Lower lobe of right lung (tissue), 2 donors: Measurements from ENCODE around the gene NDST1. TPM values are rescaled to one million over a fixed set of nuclear protein-coding genes. Genes with fewer than 3 reads are reported as not detected.
A peak's percentile ranks its signal among the peaks of the same experiment; 100 is the strongest.

Experiments
- ATAC-seq, 2 donors: fragments of 200-7000 bp; cut with Tn5 transposase; one replicate each; pipeline ENCODE4 v1.9.1; 2020 to 2022; ENCODE audit warnings: mild to moderate bottlenecking in 2 of 2, moderate library complexity in 2 of 2
- DNase-seq: peaks from one replicate; pipeline ENCODE4 v3.0.0-alpha.2; 2020
- H3K27ac ChIP-seq: fragments of 200-600 bp; one replicate; pipeline ENCODE4 v1.8.0; 2022
- H3K27me3 ChIP-seq: fragments of 200-600 bp; one replicate; pipeline ENCODE4 v1.8.0; 2022; ENCODE audit warnings: low read depth
- H3K36me3 ChIP-seq: fragments of 200-600 bp; one replicate; pipeline ENCODE4 v1.8.0; 2022; ENCODE audit warnings: mild to moderate bottlenecking
- H3K4me1 ChIP-seq: fragments of 200-600 bp; one replicate; pipeline ENCODE4 v1.8.0; 2022
- H3K4me3 ChIP-seq: fragments of 200-600 bp; one replicate; pipeline ENCODE4 v1.8.0; 2022; ENCODE audit warnings: mild to moderate bottlenecking
- H3K9me3 ChIP-seq: fragments of 200-600 bp; one replicate; pipeline ENCODE4 v1.8.0; 2022
- CTCF ChIP-seq: fragments of 200-600 bp; IDR thresholded peaks from one replicate; pipeline ENCODE4 v1.8.0; 2022; ENCODE audit warnings: antibody characterized with exemption, mild to moderate bottlenecking
- intact Hi-C: fragments of 100-400 bp; cut with DNase I; formaldehyde crosslinking; loops from one replicate; pipeline ENCODE4 v1.11.0; 2022
- total RNA-seq: library from RNA; stranded (reverse); fragmentation: NEBNext Ultra II Directional; extraction: Animal tissue kit (Norgen Biotek cat#: 25700); gene quantifications from one replicate; pipeline ENCODE4 v1.2.1, GENCODE V29; 2021
- donor health status: DM: no; HTN: yes; CAD: no; lungs with severe emphysema.

Gene NDST1
- total RNA-seq, 1 donor from 2014 or later, result 117 TPM

DNA sequence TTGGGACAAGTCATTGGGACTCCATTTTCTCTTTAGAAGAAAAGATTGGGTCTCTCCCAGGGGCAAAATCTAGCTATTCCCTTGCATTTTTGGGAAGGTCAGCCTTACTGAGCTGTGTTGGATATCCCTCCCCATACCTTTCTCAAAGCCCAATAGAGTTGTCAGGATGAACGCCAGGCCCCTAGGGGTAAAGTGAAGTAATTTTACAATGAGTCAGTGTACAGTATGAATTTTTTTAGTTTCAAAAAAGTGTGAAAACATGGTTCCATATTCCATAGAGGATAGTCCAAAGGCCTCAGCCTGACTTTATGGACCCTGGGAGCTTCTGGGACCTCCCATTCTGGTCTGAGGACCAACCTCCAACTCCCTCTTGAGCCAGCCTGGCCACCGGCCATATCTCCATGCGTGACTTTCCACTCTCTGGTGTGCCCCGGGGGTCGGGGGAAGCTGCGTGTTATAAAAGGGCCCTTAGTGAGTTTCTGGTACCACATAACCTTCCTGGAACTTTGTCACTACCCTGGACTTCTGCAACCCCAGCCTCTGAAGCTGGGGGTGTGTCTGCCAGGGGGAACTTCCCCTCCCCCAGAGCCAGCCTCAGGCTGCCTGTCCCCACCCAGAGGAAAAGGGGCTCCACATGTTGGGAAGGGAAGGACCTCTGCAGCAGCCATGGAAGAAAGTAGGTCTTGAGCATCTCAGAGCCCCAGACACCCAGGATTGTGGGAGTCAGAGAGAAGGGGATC, 80.1 kb downstream of the NDST1 start:
- DNase-seq (no peak), ATAC-seq (no peak)
- no peak for TF ChIP-seq CTCF
- no peaks in the 10 kb centered on the region for H3K36me3 ChIP-seq
- intact Hi-C loops, result no loop called here
- no peaks in the 10 kb centered on the region for H3K9me3 ChIP-seq
- H3K27ac ChIP-seq, result no peak overlapping the region
- H3K4me3 ChIP-seq, result no peak overlapping the region
- H3K27me3 ChIP-seq, result no peaks in the 10 kb centered on the region
- peaks cover 23% of the 10 kb centered on the region for H3K4me1 ChIP-seq

GRCh38 chr5:150588596-150588890, 80.6 kb downstream of the NDST1 start:
- no peaks in the 10 kb centered on the region for H3K9me3 ChIP-seq
- ATAC-seq (no peak), DNase-seq (no peak)
- intact Hi-C loops, result no loop called here
- no peak for TF ChIP-seq CTCF
- H3K27me3 ChIP-seq, result no peaks in the 10 kb centered on the region
- peaks cover 29% of the 10 kb centered on the region for H3K4me1 ChIP-seq
- no peak overlapping the region for H3K4me3 ChIP-seq
- no peak overlapping the region for H3K27ac ChIP-seq
- H3K36me3 ChIP-seq, result no peaks in the 10 kb centered on the region

DNA sequence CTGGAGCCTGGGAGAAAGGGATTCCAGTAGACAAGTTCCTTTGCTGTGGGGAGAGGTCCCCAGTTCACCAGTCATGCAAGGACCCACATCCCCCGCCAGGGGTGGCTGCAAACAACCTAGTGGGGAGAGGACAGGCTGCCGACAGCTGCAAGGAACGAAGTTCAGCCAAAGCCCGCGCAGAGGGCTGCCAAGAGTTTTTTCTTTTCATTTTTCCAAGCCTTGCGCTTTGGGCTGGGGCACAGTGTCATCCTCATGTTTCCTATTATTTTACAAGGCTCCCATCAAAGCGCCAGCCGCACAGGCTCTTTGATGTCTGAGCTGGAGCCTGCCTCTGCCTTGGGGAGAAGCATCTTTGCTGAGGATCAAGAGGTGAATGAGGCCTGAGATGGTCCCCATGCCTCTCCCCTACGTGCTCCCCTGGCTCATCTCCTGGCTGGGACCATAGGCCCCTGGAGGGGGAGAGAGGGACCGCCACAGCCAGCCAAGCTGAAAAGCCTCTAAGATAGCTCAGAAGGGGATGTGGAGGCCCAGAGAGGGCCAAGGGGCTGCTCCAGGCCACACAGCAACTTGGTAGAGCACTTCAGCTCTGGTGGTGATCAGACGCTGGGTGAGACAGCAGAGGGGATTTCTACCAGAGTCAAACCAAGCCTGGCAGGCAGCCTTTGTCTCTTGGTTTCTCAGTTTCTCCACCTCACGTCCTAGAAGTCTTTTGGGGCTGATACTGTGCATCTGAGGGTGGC, 82.1 kb downstream of the NDST1 start:
- H3K27ac ChIP-seq, result no peak overlapping the region
- TF ChIP-seq CTCF, result peak; percentile 60
- no peaks in the 10 kb centered on the region for H3K36me3 ChIP-seq
- no peak for DNase-seq
- peaks cover 44% of the 10 kb centered on the region for H3K4me1 ChIP-seq
- intact Hi-C loops, result no loop called here
- no peak overlapping the region for H3K4me3 ChIP-seq
- H3K9me3 ChIP-seq, result no peaks in the 10 kb centered on the region
- peak; percentile 67 to 68 for ATAC-seq
- no peaks in the 10 kb centered on the region for H3K27me3 ChIP-seq

- Histone ChIP-seq H3K4me3 (no peak overlapping the region), H3K27ac (peak overlapping the region; percentile 56), H3K36me3 (no peaks in the 10 kb centered on the region), H3K4me1 (peaks cover 55% of the 10 kb centered on the region), H3K9me3 (no peaks in the 10 kb centered on the region), H3K27me3 (no peaks in the 10 kb centered on the region)
- DNase-seq (no peak), ATAC-seq (no peak)
- TF ChIP-seq CTCF, result no peak
- intact Hi-C loops, result no loop called here
Observed at GRCh38 chr5:150590979-150591695, 83.2 kb downstream of the NDST1 start.

GRCh38 chr5:150593593-150593992, 85.7 kb downstream of the NDST1 start:
- intact Hi-C loops, result no loop called here
- Histone ChIP-seq H3K4me1 (peaks cover 56% of the 10 kb centered on the region), H3K27me3 (no peaks in the 10 kb centered on the region), H3K36me3 (no peaks in the 10 kb centered on the region), H3K27ac (no peak overlapping the region), H3K4me3 (no peak overlapping the region), H3K9me3 (no peaks in the 10 kb centered on the region)
- no peak for TF ChIP-seq CTCF
- DNase-seq (no peak), ATAC-seq (no peak)
